Stimulated activated CD4-positive, alpha-beta T cell treated with anti-CD3 and anti-CD28 coated beads, Interleukin-2, amount 100 ng/mL, for 24 hours (primary cell): ENCODE measurements around the gene NDUFA8.

Experiments
- DNase-seq, 2 donors: peaks; one replicate each; pipeline ENCODE4 v3.0.0-alpha.2; 2020

Gene NDUFA8

DNA sequence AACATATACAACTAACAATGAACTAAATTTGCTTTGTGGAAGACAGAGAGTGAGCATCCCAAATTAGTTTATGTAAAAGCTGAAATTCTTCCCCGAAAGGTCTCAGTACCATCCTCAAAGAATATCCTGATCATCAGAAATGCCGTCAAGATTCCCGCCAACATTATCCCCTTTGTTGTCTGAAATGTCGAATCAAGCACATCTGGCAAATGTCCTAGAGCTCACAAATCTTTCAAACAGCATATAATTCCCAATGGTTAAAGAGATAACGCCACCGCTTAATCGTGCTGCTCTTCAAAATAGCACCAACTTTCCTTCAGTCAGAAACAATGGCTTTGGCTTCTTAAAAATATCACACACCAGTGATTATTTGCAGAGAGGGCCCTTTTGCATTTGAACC lies 23.9 kb upstream of the NDUFA8 start:
- no peak for DNase-seq

GRCh38 chr9:122180633-122181032 lies 21.1 kb upstream of the NDUFA8 start:
- no peak for DNase-seq

- no peak for DNase-seq
Measured at GRCh38 chr9:122179690-122180074, 20.1 kb upstream of the NDUFA8 start.

DNA sequence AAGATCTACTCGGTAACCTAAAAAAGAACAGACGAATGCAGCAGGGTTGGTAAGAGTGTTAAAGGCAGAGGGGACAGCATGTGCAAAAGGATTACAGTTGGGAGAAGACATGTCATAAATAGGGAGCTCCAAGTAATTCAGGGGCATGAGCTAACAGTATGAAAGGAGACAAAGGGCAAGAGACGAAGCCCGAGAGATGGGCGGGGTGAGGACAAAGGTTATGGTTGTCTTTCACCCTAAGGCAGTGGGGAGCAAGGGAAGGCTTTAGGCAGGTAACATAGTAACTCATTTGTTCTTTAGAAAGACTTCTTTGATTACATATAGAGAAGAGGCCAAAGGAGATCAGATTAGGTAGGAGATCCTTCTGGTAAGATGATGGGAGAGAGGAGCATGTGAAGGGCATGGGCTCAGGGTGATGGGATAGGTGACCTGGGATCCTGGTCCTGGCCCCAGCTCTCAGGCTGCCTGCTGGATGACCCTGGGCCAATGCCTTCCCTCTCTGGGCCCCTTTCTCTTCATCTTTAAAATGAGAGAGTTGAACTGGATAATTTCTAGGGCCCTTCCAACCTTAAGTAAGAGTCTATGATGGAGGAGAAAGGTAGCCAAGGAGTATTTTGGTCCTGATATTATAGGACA lies 19.6 kb upstream of the NDUFA8 start:
- no peak for DNase-seq

DNA sequence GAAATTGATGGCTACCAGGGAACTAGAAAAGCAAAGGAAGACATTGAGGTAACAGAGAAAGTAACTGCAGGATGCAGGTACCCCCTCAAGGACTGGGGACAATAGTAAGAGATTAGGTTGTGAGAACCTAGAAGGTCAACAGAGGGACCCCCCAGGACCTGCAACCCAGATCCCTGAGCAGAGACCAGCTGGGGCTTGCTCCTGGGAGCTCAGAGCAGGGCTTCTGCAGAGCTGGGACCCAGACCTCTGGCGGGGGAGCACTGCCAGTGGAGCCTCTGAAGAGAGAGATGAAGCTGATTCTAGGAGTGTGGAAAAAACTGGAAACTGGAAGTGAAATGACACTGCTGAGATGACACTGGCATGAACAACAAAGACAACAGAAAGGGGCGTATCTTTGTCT lies 17.3 kb upstream of the NDUFA8 start:
- DNase-seq, result no peak

- no peak for DNase-seq
Measured at GRCh38 chr9:122173670-122174069, 14.1 kb upstream of the NDUFA8 start.

- DNase-seq, result no peak
Measured at GRCh38 chr9:122172131-122172530, 12.6 kb upstream of the NDUFA8 start.

DNA sequence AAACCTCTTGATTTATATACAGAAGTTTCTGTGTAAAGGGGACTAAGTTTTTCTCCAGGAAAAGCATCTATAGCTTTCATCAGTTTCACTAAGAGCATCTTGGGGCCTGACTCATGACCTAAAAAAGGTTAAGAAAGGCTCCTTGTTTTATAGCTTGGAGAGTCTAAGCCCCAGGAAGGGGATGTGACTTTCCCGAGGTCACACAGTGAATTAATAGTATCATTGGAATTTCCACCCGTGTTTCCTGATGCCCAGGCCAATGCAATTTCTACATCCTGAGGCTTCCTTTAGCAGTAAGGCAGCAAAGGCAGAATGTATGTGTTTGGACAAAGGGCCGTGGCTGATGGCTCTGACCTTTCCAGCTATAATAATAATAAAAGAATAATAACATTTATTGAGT lies 8.8 kb upstream of the NDUFA8 start:
- no peak for DNase-seq

GRCh38 chr9:122164286-122164685 lies 4.7 kb upstream of the NDUFA8 start:
- no peak for DNase-seq

GRCh38 chr9:122162415-122162814 lies 2.8 kb upstream of the NDUFA8 start:
- DNase-seq, result no peak

DNA sequence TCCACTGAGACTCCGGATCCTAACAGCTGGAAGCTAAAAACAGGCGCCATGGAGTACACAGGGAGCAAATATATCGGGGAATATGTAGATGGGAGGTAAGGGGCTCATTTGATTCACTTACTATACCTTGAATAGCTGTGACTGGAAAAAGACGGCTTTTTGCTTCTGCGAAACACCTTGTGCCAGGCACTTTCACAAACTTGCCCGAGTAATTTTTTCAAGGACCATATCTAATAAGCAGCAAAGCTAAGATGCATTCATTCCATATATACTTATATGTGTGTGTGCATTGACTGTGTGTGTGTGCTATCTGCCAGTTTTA lies 307 bp upstream of the NDUFA8 start:
- no peak for DNase-seq

GRCh38 chr9:122158202-122158601 lies 1.4 kb downstream of the NDUFA8 start:
- DNase-seq, result peak; percentile 31 to 36

DNA sequence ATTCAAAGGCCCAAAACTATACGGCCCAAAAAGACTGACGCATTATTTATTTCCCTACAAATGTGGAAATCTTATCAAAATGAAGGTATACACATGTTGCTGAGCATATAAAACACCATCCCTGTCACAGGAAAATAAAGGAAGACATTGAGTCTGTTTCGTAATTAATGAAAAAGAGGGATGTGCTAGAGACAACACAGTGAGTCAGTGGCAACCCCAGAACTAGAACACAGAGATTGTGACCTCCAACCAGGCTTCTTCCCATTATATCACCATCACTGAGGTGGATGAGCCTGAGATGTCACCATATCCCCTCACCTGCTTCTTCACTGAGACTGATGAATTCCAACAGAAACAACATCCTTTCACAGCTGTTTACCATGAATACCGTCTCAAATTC lies 3.8 kb downstream of the NDUFA8 start:
- DNase-seq, result no peak

DNA sequence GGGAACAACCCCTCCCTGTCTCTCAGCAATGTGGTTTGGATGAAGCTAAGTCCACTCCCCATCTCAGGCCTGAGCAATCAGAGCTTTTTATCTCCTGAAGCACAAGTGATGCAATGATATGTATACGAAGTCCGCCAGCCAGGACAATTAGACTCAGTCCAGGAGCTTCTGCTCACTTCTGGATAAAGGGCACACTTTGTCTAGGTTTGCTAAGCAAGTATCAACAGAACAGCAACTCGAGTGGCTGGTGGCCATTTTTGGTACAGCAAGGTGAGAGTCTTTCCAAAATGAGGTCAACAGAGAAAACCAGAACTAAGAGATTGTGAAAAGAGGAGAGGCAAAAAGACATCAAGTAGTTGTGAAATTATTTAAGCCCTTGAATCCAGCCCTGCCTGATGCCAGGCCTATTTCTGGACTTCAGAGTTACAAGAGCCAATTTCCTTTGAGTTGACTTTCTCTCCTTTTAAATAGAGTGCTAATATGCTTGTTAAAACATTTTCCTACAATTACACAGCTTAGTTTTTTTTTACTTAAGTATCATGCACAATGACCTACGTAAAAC lies 8.2 kb downstream of the NDUFA8 start:
- no peak for DNase-seq

GRCh38 chr9:122145592-122145863 lies 14.1 kb downstream of the NDUFA8 start:
- DNase-seq, result no peak

GRCh38 chr9:122144836-122145591 lies 14.6 kb downstream of the NDUFA8 start:
- DNase-seq, result no peak

DNA sequence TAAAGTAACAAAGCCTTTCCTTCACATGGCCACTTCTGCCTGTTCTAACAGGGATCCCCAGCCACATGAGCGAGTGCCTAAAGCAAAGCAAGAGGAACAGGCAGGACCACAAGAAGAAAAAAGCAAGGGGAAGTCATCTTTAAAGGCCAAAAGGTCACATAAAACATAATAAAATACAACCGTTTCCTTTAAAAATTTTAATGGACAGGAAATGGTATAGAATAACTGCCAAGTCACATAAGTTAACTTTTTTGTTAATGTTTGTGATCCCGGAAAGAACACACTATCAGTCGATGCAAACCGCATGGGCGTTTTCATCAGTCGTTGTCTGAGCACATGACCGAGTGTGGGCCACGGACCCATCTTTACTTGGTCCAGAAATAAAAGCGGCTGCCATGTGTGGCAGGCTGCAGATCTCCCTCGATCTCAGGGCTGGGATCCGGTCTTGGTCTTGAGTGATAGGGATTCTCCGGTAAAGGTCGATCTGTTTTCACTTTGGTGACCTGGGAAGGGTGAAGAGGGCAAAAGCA lies 15.6 kb downstream of the NDUFA8 start:
- no peak for DNase-seq

- no peak for DNase-seq
Measured at GRCh38 chr9:122143296-122143695, 16.3 kb downstream of the NDUFA8 start.

- DNase-seq, result no peak
Measured at GRCh38 chr9:122141671-122142070, 17.9 kb downstream of the NDUFA8 start.

DNA sequence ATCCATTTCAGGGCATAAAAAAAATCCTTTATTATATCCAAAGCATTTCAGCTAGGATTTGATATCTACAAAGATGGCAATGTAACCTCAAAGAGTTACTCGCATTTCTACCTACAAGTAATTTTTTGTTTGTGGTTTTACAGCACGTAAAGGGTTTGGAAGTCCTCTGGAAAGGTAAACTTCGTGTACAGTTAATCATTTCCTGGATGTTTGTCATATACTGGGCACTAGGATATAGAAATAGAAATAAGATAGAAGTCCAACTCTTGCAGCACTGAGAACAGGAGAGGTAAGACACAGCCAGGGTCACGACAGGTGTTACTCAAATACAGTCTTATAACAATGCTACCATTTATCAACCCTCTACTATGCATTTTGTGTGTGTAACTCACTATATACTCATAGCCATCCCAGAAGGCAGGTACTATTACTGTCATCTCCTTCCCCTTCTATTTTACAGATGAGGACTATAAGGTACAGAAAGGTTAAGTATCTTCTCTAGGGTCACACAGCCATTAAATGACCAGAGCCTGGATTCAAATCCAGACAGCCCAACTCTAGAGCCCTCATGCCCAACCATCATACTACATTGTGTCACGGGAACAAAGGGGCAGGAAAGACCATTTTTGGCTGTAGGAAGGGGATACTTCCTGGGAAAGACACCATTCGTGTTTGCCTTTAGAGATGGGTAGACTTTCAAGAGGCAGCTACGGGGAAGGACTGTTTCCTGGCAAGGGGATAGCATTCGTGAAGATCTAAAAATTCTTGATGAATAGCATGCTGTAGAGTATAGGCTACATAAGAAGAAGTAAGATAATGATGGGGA lies 19.0 kb downstream of the NDUFA8 start:
- no peak for DNase-seq

- DNase-seq, result no peak
Measured at GRCh38 chr9:122138560-122139268, 20.9 kb downstream of the NDUFA8 start.

DNA sequence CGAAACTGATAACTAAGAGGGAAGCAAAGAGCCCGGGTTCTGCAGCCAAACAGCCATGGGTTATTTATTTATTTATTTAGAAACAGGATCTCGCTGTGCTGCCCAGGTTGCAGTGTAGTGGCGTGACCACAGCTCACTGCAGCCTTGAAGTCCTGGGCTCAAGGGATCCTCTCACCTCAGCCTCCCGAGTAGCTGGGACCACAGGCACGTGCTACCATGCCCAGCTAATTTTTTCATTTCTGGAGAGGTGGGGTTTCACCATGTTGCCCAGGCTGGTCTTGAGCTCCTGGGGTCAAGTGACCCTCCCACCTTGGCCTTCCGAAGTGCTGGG lies 24.1 kb downstream of the NDUFA8 start:
- DNase-seq, result no peak

GRCh38 chr9:122134822-122135528 lies 24.6 kb downstream of the NDUFA8 start:
- no peak for DNase-seq
